Chondrocyte (in vitro differentiated cells): ENCODE data around the gene AUTS2. TPM values are rescaled to one million over a fixed set of nuclear protein-coding genes. Genes with fewer than 3 reads are reported as not detected.

Source experiments
- DNase-seq: peaks from one replicate; pipeline ENCODE4 v3.0.0; 2021; ENCODE audit warnings: mixed read lengths, low spot score
- H3K27ac Mint-ChIP-seq: one replicate; pipeline ENCODE4 v1.8.0; 2021; ENCODE audit warnings: mild to moderate bottlenecking, moderate library complexity, mixed read lengths; ENCODE audit not compliant: unreplicated experiment
- H3K27me3 Mint-ChIP-seq: 2 replicates; pipeline ENCODE4 v1.8.0; 2021; ENCODE audit warnings: low read depth, mixed read lengths
- H3K36me3 Mint-ChIP-seq: 2 replicates; pipeline ENCODE4 v1.8.0; 2021; ENCODE audit warnings: low read depth, mixed read lengths
- H3K4me1 Mint-ChIP-seq: 2 replicates; pipeline ENCODE4 v1.8.0; 2021; ENCODE audit warnings: low read depth, mild to moderate bottlenecking, mixed read lengths
- H3K4me3 Mint-ChIP-seq: one replicate; pipeline ENCODE4 v1.8.0; 2021; ENCODE audit warnings: mild to moderate bottlenecking, moderate library complexity, mixed read lengths; ENCODE audit not compliant: unreplicated experiment
- H3K9me3 Mint-ChIP-seq: 2 replicates; pipeline ENCODE4 v1.8.0; 2021; ENCODE audit warnings: low read depth, mixed read lengths
- CTCF ChIP-seq: fragments of 200-600 bp; sonication (generic); IDR thresholded peaks from 2 replicates; pipeline ENCODE4 v1.5.0; 2021; ENCODE audit warnings: antibody characterized with exemption, mild to moderate bottlenecking, moderate library complexity
- total RNA-seq: library from RNA; stranded (reverse); gene quantifications from 3 replicates; pipeline ENCODE4 v1.2.1, GENCODE V29; 2021

Gene AUTS2
- total RNA-seq, 1 donor from 2014 or later = 31.5 TPM

DNA sequence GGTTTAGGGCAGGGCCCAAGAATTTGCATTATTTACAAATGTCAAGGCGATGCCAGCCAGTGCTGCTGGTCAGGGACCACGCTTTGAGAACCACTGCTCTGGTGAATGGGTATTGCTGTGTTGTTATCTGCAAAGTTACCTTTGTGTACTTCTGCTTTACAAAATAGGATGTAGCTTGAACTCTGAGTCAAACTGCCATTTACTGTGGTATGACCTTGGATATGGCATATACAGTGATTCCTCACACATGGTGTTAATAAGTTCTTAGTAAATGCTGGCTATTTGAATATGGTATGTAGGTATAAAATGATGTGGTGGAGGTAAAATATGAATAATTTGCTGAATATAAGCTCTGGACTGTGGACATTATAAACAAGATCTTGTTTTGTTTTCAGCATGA lies 148.9 kb downstream of the AUTS2 start:
- H3K27ac Mint-ChIP-seq = no peak overlapping the region
- H3K4me1 Mint-ChIP-seq = peaks cover 14% of the 10 kb centered on the region

GRCh38 chr7:69748530-69748929 lies 150.3 kb downstream of the AUTS2 start:
- no peaks in the 10 kb centered on the region for H3K9me3 Mint-ChIP-seq
- no peak for DNase-seq
- peaks cover 14% of the 10 kb centered on the region for H3K4me1 Mint-ChIP-seq
- no peak for TF ChIP-seq CTCF
- no peak overlapping the region for H3K27ac Mint-ChIP-seq
- no peaks in the 10 kb centered on the region for H3K27me3 Mint-ChIP-seq
- no peak overlapping the region for H3K4me3 Mint-ChIP-seq
- H3K36me3 Mint-ChIP-seq = no peaks in the 10 kb centered on the region

More for the DNA sequence above, 148.9 kb downstream of the AUTS2 start:
- Mint-ChIP-seq H3K36me3 (no peaks in the 10 kb centered on the region), H3K9me3 (no peaks in the 10 kb centered on the region), H3K4me3 (no peak overlapping the region), H3K27me3 (no peaks in the 10 kb centered on the region)
- no peak for DNase-seq
- no peak for TF ChIP-seq CTCF

GRCh38 chr7:69749372-69749979 lies 151.2 kb downstream of the AUTS2 start:
- Mint-ChIP-seq H3K27me3 (no peaks in the 10 kb centered on the region), H3K4me1 (peaks cover 14% of the 10 kb centered on the region), H3K9me3 (no peaks in the 10 kb centered on the region), H3K27ac (no peak overlapping the region), H3K36me3 (no peaks in the 10 kb centered on the region), H3K4me3 (no peak overlapping the region)
- no peak for TF ChIP-seq CTCF
- no peak for DNase-seq

DNA sequence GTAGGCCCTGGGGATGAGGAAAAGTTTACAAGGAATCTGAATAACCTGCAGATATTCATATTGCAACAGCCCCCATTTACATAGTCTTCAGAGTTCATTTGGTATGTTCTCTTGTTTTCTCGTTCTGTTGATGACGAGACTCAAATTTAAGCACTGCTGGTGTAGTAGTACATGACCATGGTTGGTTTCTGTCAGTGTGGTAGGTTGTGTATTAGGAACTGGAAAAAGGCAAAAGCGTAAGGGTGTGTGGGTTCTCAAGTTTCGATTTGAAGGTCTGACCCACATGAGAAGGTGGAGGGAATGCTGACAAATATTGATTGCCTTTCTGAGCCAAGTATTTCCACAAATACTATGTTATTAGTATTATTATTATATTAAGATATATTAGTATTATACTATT lies 151.7 kb downstream of the AUTS2 start:
- H3K36me3 Mint-ChIP-seq = no peaks in the 10 kb centered on the region
- TF ChIP-seq CTCF = no peak
- no peak overlapping the region for H3K27ac Mint-ChIP-seq
- H3K27me3 Mint-ChIP-seq = no peaks in the 10 kb centered on the region
- H3K4me3 Mint-ChIP-seq = no peak overlapping the region
- H3K4me1 Mint-ChIP-seq = peaks cover 14% of the 10 kb centered on the region
- no peak for DNase-seq
- H3K9me3 Mint-ChIP-seq = no peaks in the 10 kb centered on the region

GRCh38 chr7:69751026-69751425 lies 152.8 kb downstream of the AUTS2 start:
- no peaks in the 10 kb centered on the region for H3K27me3 Mint-ChIP-seq
- no peak overlapping the region for H3K4me3 Mint-ChIP-seq
- no peak for TF ChIP-seq CTCF
- DNase-seq = no peak
- peaks cover 18% of the 10 kb centered on the region for H3K4me1 Mint-ChIP-seq
- no peaks in the 10 kb centered on the region for H3K36me3 Mint-ChIP-seq
- no peaks in the 10 kb centered on the region for H3K9me3 Mint-ChIP-seq
- no peak overlapping the region for H3K27ac Mint-ChIP-seq
